A673 (cell line): Measurements from ENCODE around the gene HMGB2. TPM values are rescaled to one million over a fixed set of nuclear protein-coding genes. Genes with fewer than 3 reads are reported as not detected.

ENCODE experiments used
- BruUV-seq: library from RNA; stranded (reverse); fragments of 400-500 nt; replicated peaks from 2 replicates; lab custom pipeline; 2021; lab: Mats Ljungman, UMichigan
- CTCF ChIA-PET: fragments of 300-600 bp; sonication (Branson Sonifier 250); formaldehyde crosslinking; loops from one replicate; lab custom pipeline; 2022; ENCODE audit warnings: antibody characterized with exemption; lab: Charles Lee
- POLR2A ChIA-PET: fragments of 300-600 bp; sonication (Branson Sonifier 250); formaldehyde crosslinking; loops from one replicate; lab custom pipeline; 2022; ENCODE audit warnings: antibody characterized with exemption; ENCODE audit not compliant: low non-redundant PET; lab: Charles Lee
- DNase-seq: peaks from one replicate; pipeline ENCODE4 v3.0.0-alpha.2; 2015; ENCODE audit warnings: low spot score
- H3K27ac ChIP-seq: fragments of 200-600 bp; sonication (generic); 2 replicates; pipeline ENCODE4 v1.5.1; 2016; ENCODE audit warnings: mixed run types, low read depth, mild to moderate bottlenecking, mixed read lengths, antibody characterized with exemption, low read length; ENCODE audit not compliant: poor library complexity, severe bottlenecking
- H3K27me3 ChIP-seq: fragments of 200-600 bp; sonication (generic); replicated peaks from 2 replicates; pipeline ENCODE4 v1.6.1; 2017; ENCODE audit warnings: mixed run types, low read depth, mild to moderate bottlenecking, mixed read lengths, antibody characterized with exemption, low read length; ENCODE audit not compliant: insufficient read depth, poor library complexity
- H3K36me3 ChIP-seq: fragments of 200-600 bp; sonication (generic); 2 replicates; pipeline ENCODE4 v1.6.1; 2016; ENCODE audit warnings: mixed run types, mild to moderate bottlenecking, mixed read lengths, antibody characterized with exemption, low read length; ENCODE audit not compliant: insufficient read depth, poor library complexity, severe bottlenecking
- H3K4me1 ChIP-seq: fragments of 200-600 bp; sonication (generic); 2 replicates; pipeline ENCODE4 v1.6.1; 2017; ENCODE audit warnings: mixed run types, mild to moderate bottlenecking, mixed read lengths, antibody characterized with exemption, low read length; ENCODE audit not compliant: insufficient read depth, poor library complexity, severe bottlenecking
- H3K4me3 ChIP-seq: fragments of 200-600 bp; sonication (generic); 2 replicates; pipeline ENCODE4 v1.5.1; 2016; ENCODE audit warnings: low read depth, mixed run types, mild to moderate bottlenecking, mixed read lengths, low read length; ENCODE audit not compliant: poor library complexity, severe bottlenecking
- H3K9me3 ChIP-seq: fragments of 200-600 bp; sonication (generic); 2 replicates; pipeline ENCODE4 v1.6.1; 2016; ENCODE audit warnings: mixed run types, low read depth, mild to moderate bottlenecking, mixed read lengths, antibody characterized with exemption, low read length; ENCODE audit not compliant: poor library complexity, severe bottlenecking
- CTCF ChIP-seq: fragments of 300-800, 200-600 bp; sonication (generic); conservative IDR thresholded peaks from 2 replicates; pipeline ENCODE4 v1.5.1; 2017; ENCODE audit warnings: low read depth, mild to moderate bottlenecking, antibody characterized with exemption, low read length, moderate library complexity, mixed read lengths
- EZH2 ChIP-seq: fragments of 200-600 bp; sonication (generic); IDR thresholded peaks from 2 replicates; pipeline ENCODE4 v1.6.1; 2017; ENCODE audit warnings: borderline replicate concordance, low read depth, mild to moderate bottlenecking, mixed read lengths, antibody characterized with exemption, low read length; ENCODE audit not compliant: poor library complexity, severe bottlenecking
- intact Hi-C: fragments of 100-400 bp; cut with micrococcal nuclease; formaldehyde crosslinking; loops from one replicate; pipeline ENCODE4 v1.10.0; 2022; ENCODE audit not compliant: unreplicated experiment
- total RNA-seq: library from RNA; stranded (reverse); gene quantifications from 2 replicates; pipeline ENCODE4 v1.2.3, GENCODE V29; 2021

The HMGB2 gene
- total RNA-seq, 1 experiment from 2014 or later = 392 TPM

GRCh38 chr4:173371292-173372192 is 37.4 kb upstream of the HMGB2 start:
- peak; percentile 82 for DNase-seq
- no TSS peak for BruUV-seq
- no peaks in the 10 kb centered on the region for H3K27me3 ChIP-seq
- no peaks in the 10 kb centered on the region for H3K9me3 ChIP-seq
- H3K4me1 ChIP-seq = peaks cover 18% of the 10 kb centered on the region
- H3K36me3 ChIP-seq = peaks cover 26% of the 10 kb centered on the region
- CTCF ChIA-PET = interaction anchor here (0.6 to 0.9 kb wide), 3 partner anchors 30 to 53 kb away, joined by 4 read pairs; no protein-coding TSS in a partner anchor
- TF ChIP-seq CTCF (no peak), EZH2 (no peak)
- peak overlapping the region; percentile 91 for H3K4me3 ChIP-seq
- POLR2A ChIA-PET = interaction anchor here (0.7 to 2.3 kb wide), 2 partner anchors 31 to 37 kb away, joined by 4 to 11 read pairs; partner anchors contain the start of gene HMGB2
- peak overlapping the region; percentile 90 for H3K27ac ChIP-seq
- intact Hi-C loops = loop anchor here (2.0 to 5.0 kb wide), 2 partner anchors 37 to 41 kb away; partner anchors contain the start of gene HMGB2

GRCh38 chr4:173370477-173371291 is 36.5 kb upstream of the HMGB2 start, which contains the start of gene SAP30:
Gene SAP30, plus strand, starts transcription at chr4:173370954. Its CDS starts 229 bp downstream, at chr4:173371183.
- H3K27me3 ChIP-seq = no peaks in the 10 kb centered on the region
- H3K4me1 ChIP-seq = peaks cover 18% of the 10 kb centered on the region
- no TSS peak for BruUV-seq
- CTCF ChIA-PET = interaction anchor here (0.6 to 1.2 kb wide), 5 partner anchors 29 to 107 kb away, joined by 3 to 5 read pairs (median 4); no protein-coding TSS in a partner anchor
- intact Hi-C loops = loop anchor here (2.0 to 5.0 kb wide), 2 partner anchors 36 to 42 kb away; partner anchors contain the start of gene HMGB2
- peak within 1 kb of the TSS; percentile 91 for H3K4me3 ChIP-seq
- H3K27ac ChIP-seq = peak within 1 kb of the TSS; percentile 90
- DNase-seq = peak; percentile 99
- TF ChIP-seq EZH2 (no peak), CTCF (no peak)
- H3K36me3 ChIP-seq = peaks cover 19% of the 10 kb centered on the region
- no peaks in the 10 kb centered on the region for H3K9me3 ChIP-seq
- POLR2A ChIA-PET = interaction anchor here (0.6 to 2.3 kb wide), 5 partner anchors 35 to 783 kb away, joined by 3 to 30 read pairs (median 5); partner anchors contain the start of gene HMGB2

GRCh38 chr4:173370130-173370476 is 35.9 kb upstream of the HMGB2 start:
- ChIA-PET POLR2A (interaction anchor here (0.6 to 2.3 kb wide), 5 partner anchors 36 to 784 kb away, joined by 3 to 30 read pairs (median 5); partner anchors contain the start of gene HMGB2), CTCF (interaction anchor here (0.7 to 1.2 kb wide), 4 partner anchors 39 to 108 kb away, joined by 3 to 5 read pairs (median 4); no protein-coding TSS in a partner anchor)
- Histone ChIP-seq H3K27ac (peak overlapping the region; percentile 63), H3K9me3 (no peaks in the 10 kb centered on the region), H3K36me3 (peaks cover 13% of the 10 kb centered on the region), H3K4me3 (peak overlapping the region; percentile 91), H3K4me1 (peaks cover 18% of the 10 kb centered on the region), H3K27me3 (no peaks in the 10 kb centered on the region)
- BruUV-seq = no TSS peak
- intact Hi-C loops = loop anchor here (2.0 to 5.0 kb wide), 2 partner anchors 35 to 42 kb away; partner anchors contain the start of gene HMGB2
- TF ChIP-seq CTCF = no peak
- TF ChIP-seq EZH2 = no peak
- DNase-seq = no peak
